Measurements from ENCODE around the gene SLIT3. TPM values are rescaled to one million over a fixed set of nuclear protein-coding genes. Genes with fewer than 3 reads are reported as not detected.

SLIT3 gene
- total RNA-seq, 1 donor from 2014 or later: 31.8 TPM

GRCh38 chr5:168696611-168697010 is 604.3 kb downstream of the SLIT3 start:
- Mint-ChIP-seq H3K27me3 (ENCODE audit: unreplicated experiment) (no peaks in the 10 kb centered on the region), H3K4me3 (ENCODE audit: unreplicated experiment) (no peak overlapping the region), H3K36me3 (ENCODE audit: unreplicated experiment) (peaks cover 11% of the 10 kb centered on the region), H3K9me3 (ENCODE audit: unreplicated experiment) (no peaks in the 10 kb centered on the region), H3K27ac (ENCODE audit: unreplicated experiment) (no peak overlapping the region), H3K4me1 (ENCODE audit: unreplicated experiment) (peaks cover 12% of the 10 kb centered on the region)
- no peak for DNase-seq (ENCODE audit: extremely low spot score, unreplicated experiment)
- TF ChIP-seq, protein P1, sequence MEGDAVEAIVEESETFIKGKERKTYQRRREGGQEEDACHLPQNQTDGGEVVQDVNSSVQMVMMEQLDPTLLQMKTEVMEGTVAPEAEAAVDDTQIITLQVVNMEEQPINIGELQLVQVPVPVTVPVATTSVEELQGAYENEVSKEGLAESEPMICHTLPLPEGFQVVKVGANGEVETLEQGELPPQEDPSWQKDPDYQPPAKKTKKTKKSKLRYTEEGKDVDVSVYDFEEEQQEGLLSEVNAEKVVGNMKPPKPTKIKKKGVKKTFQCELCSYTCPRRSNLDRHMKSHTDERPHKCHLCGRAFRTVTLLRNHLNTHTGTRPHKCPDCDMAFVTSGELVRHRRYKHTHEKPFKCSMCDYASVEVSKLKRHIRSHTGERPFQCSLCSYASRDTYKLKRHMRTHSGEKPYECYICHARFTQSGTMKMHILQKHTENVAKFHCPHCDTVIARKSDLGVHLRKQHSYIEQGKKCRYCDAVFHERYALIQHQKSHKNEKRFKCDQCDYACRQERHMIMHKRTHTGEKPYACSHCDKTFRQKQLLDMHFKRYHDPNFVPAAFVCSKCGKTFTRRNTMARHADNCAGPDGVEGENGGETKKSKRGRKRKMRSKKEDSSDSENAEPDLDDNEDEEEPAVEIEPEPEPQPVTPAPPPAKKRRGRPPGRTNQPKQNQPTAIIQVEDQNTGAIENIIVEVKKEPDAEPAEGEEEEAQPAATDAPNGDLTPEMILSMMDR (IDR thresholded peaks at IDR 0.05): no peak

GRCh38 chr5:168695301-168695835 is 605.6 kb downstream of the SLIT3 start:
- Mint-ChIP-seq H3K9me3 (ENCODE audit: unreplicated experiment) (no peaks in the 10 kb centered on the region), H3K27ac (ENCODE audit: unreplicated experiment) (no peak overlapping the region), H3K4me3 (ENCODE audit: unreplicated experiment) (no peak overlapping the region), H3K4me1 (ENCODE audit: unreplicated experiment) (peaks cover 12% of the 10 kb centered on the region), H3K36me3 (ENCODE audit: unreplicated experiment) (peaks cover 11% of the 10 kb centered on the region), H3K27me3 (ENCODE audit: unreplicated experiment) (no peaks in the 10 kb centered on the region)
- TF ChIP-seq, protein P1 (IDR thresholded peaks at IDR 0.05): no peak
- DNase-seq (ENCODE audit: extremely low spot score, unreplicated experiment): no peak

DNA sequence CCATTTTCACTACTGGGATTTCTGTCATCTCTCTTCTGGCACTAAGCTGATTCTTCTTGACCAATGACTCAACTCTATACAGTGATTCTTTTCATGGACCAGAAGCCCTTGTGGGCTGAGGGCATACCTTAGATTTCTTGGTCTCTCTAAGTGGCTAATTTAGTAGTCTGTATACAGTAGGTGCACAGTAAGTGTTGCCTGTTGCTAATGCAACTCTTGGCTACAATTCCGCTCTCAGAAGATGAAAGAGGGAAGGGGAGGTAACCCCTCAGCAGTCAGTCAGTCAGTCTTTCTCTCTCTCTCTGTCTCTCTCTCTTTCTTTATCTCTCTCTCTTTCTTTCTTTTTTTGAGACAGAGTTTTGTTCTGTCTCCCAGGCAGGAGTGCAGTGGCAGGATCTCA is 606.6 kb downstream of the SLIT3 start:
- no peak for DNase-seq (ENCODE audit: extremely low spot score, unreplicated experiment)
- no peaks in the 10 kb centered on the region for H3K27me3 Mint-ChIP-seq (ENCODE audit: unreplicated experiment)
- H3K4me3 Mint-ChIP-seq (ENCODE audit: unreplicated experiment): no peak overlapping the region
- no peak overlapping the region for H3K27ac Mint-ChIP-seq (ENCODE audit: unreplicated experiment)
- peaks cover 11% of the 10 kb centered on the region for H3K36me3 Mint-ChIP-seq (ENCODE audit: unreplicated experiment)
- TF ChIP-seq, protein P1 (IDR thresholded peaks at IDR 0.05): no peak
- H3K9me3 Mint-ChIP-seq (ENCODE audit: unreplicated experiment): no peaks in the 10 kb centered on the region
- peaks cover 12% of the 10 kb centered on the region for H3K4me1 Mint-ChIP-seq (ENCODE audit: unreplicated experiment)

GRCh38 chr5:168693883-168694282 is 607.1 kb downstream of the SLIT3 start:
- Mint-ChIP-seq H3K4me3 (ENCODE audit: unreplicated experiment) (no peak overlapping the region), H3K4me1 (ENCODE audit: unreplicated experiment) (peaks cover 11% of the 10 kb centered on the region), H3K36me3 (ENCODE audit: unreplicated experiment) (peaks cover 11% of the 10 kb centered on the region), H3K9me3 (ENCODE audit: unreplicated experiment) (no peaks in the 10 kb centered on the region), H3K27ac (ENCODE audit: unreplicated experiment) (no peak overlapping the region), H3K27me3 (ENCODE audit: unreplicated experiment) (no peaks in the 10 kb centered on the region)
- TF ChIP-seq, protein P1 (IDR thresholded peaks at IDR 0.05): no peak
- no peak for DNase-seq (ENCODE audit: extremely low spot score, unreplicated experiment)

- no peak overlapping the region for H3K27ac Mint-ChIP-seq (ENCODE audit: unreplicated experiment)
- H3K4me1 Mint-ChIP-seq (ENCODE audit: unreplicated experiment): peaks cover 8% of the 10 kb centered on the region
- TF ChIP-seq, protein P1 (IDR thresholded peaks at IDR 0.05): no peak
- no peaks in the 10 kb centered on the region for H3K9me3 Mint-ChIP-seq (ENCODE audit: unreplicated experiment)
- H3K4me3 Mint-ChIP-seq (ENCODE audit: unreplicated experiment): no peak overlapping the region
- DNase-seq (ENCODE audit: extremely low spot score, unreplicated experiment): no peak
- no peaks in the 10 kb centered on the region for H3K27me3 Mint-ChIP-seq (ENCODE audit: unreplicated experiment)
- peaks cover 11% of the 10 kb centered on the region for H3K36me3 Mint-ChIP-seq (ENCODE audit: unreplicated experiment)
Measured at GRCh38 chr5:168693297-168693696, 607.6 kb downstream of the SLIT3 start.
